Liver (tissue), 9 donors: ENCODE results near the gene FFAR1. TPM values are rescaled to one million over a fixed set of nuclear protein-coding genes. Genes with fewer than 3 reads are reported as not detected.

Experiments
- DNase-seq: peaks from one replicate; pipeline ENCODE4 v3.0.0-alpha.2; 2017; ENCODE audit warnings: low spot score
- H3K27ac ChIP-seq, 2 donors: one replicate each; pipeline ENCODE4 v1.7.0; 2013; ENCODE audit warnings: inconsistent platforms in 2 of 2, low read length in 2 of 2, control low read depth in 1 of 2, low read depth in 1 of 2, mild to moderate bottlenecking in 1 of 2
- H3K27me3 ChIP-seq, 4 donors: one replicate each; pipeline versions ENCODE4 v1.6.1 to v1.7.0; 2013; ENCODE audit warnings: low read length in 3 of 4, inconsistent platforms in 1 of 4, mild to moderate bottlenecking in 1 of 4, moderate library complexity in 1 of 4; ENCODE audit not compliant: control insufficient read depth in 4 of 4, insufficient read depth in 4 of 4
- H3K36me3 ChIP-seq, 4 donors: one replicate each; pipeline versions ENCODE4 v1.6.1 to v1.7.0; 2013; ENCODE audit warnings: low read length in 3 of 4, mild to moderate bottlenecking in 3 of 4, low read depth in 1 of 4, moderate library complexity in 1 of 4; ENCODE audit not compliant: control insufficient read depth in 4 of 4, insufficient read depth in 3 of 4
- H3K4me1 ChIP-seq, 4 donors: one replicate each; pipeline versions ENCODE4 v1.6.1 to v1.7.0; 2013; ENCODE audit warnings: low read length in 3 of 4, mild to moderate bottlenecking in 3 of 4, moderate library complexity in 1 of 4; ENCODE audit not compliant: control insufficient read depth in 4 of 4, insufficient read depth in 4 of 4
- H3K4me3 ChIP-seq, 3 donors: one replicate each; pipeline versions ENCODE4 v1.6.1 to v1.7.0; 2013; ENCODE audit warnings: low read length in 3 of 3, control low read depth in 1 of 3, low read depth in 1 of 3, mild to moderate bottlenecking in 1 of 3
- H3K9ac ChIP-seq, 2 donors: one replicate each; pipeline ENCODE4 v1.7.0; 2013; ENCODE audit warnings: low read length in 2 of 2, mild to moderate bottlenecking in 2 of 2, moderate library complexity in 2 of 2, control low read depth in 1 of 2, low read depth in 1 of 2
- H3K9me3 ChIP-seq, 4 donors: one replicate each; pipeline versions ENCODE4 v1.6.1 to v1.7.0; 2013; ENCODE audit warnings: low read length in 3 of 4; ENCODE audit not compliant: control insufficient read depth in 4 of 4
- ATF3 ChIP-seq: IDR thresholded peaks from 2 replicates; pipeline ENCODE4 v1.6.1; 2016; ENCODE audit warnings: antibody characterized with exemption
- CTCF ChIP-seq: fragments of 150-350 bp; IDR thresholded peaks from 2 replicates; pipeline ENCODE4 v1.5.1; 2017; ENCODE audit warnings: improper control_type of control experiment, low read depth, low read length; ENCODE audit not compliant: missing input control
- EGR1 ChIP-seq, 2 donors: IDR thresholded peaks; 2 replicates each; pipeline ENCODE4 v1.6.1; 2016 to 2018; ENCODE audit warnings: antibody characterized with exemption in 2 of 2, low read depth in 2 of 2
- FOXA1 ChIP-seq: IDR thresholded peaks from 2 replicates; pipeline ENCODE4 v1.6.1; 2016; ENCODE audit warnings: antibody characterized with exemption
- FOXA2 ChIP-seq: IDR thresholded peaks from 2 replicates; pipeline ENCODE4 v1.6.1; 2016; ENCODE audit warnings: antibody characterized with exemption
- GABPA ChIP-seq, 2 donors: IDR thresholded peaks in 1 of 2; conservative IDR thresholded peaks in 1 of 2; 2 replicates each; pipeline ENCODE4 v1.6.1; 2016; ENCODE audit warnings: antibody characterized with exemption in 2 of 2, mild to moderate bottlenecking in 1 of 2, moderate library complexity in 1 of 2
- HNF4A ChIP-seq, 2 donors: conservative IDR thresholded peaks; 2 replicates each; pipeline ENCODE4 v1.6.1; 2016; ENCODE audit warnings: antibody characterized with exemption in 2 of 2, mild to moderate bottlenecking in 2 of 2
- HNF4G ChIP-seq: IDR thresholded peaks from 2 replicates; pipeline ENCODE4 v1.6.1; 2016; ENCODE audit warnings: antibody characterized with exemption
- JUND ChIP-seq, 2 donors: IDR thresholded peaks; 2 replicates each; pipeline ENCODE4 v1.6.1; 2016; ENCODE audit warnings: antibody characterized with exemption in 2 of 2
- MAX ChIP-seq: IDR thresholded peaks from 2 replicates; pipeline ENCODE4 v1.6.1; 2016; ENCODE audit warnings: antibody characterized with exemption
- NR2F2 ChIP-seq: IDR thresholded peaks from 2 replicates; pipeline ENCODE4 v1.6.1; 2016; ENCODE audit warnings: antibody characterized with exemption
- RAD21 ChIP-seq, 2 donors: IDR thresholded peaks; 2 replicates each; pipeline ENCODE4 v1.6.1; 2016; ENCODE audit warnings: antibody characterized with exemption in 2 of 2, mild to moderate bottlenecking in 2 of 2
- REST ChIP-seq: IDR thresholded peaks from 2 replicates; pipeline ENCODE4 v1.6.1; 2016; ENCODE audit warnings: antibody characterized with exemption, mild to moderate bottlenecking
- RXRA ChIP-seq, 2 donors: IDR thresholded peaks; 2 replicates each; pipeline ENCODE4 v1.6.1; 2017 to 2018; ENCODE audit warnings: antibody characterized with exemption in 2 of 2, mild to moderate bottlenecking in 1 of 2
- SP1 ChIP-seq: IDR thresholded peaks from 2 replicates; pipeline ENCODE4 v1.6.1; 2018; ENCODE audit warnings: antibody characterized with exemption, mild to moderate bottlenecking
- TAF1 ChIP-seq: conservative IDR thresholded peaks from 2 replicates; pipeline ENCODE4 v1.6.1; 2016; ENCODE audit warnings: antibody characterized with exemption, mild to moderate bottlenecking
- YY1 ChIP-seq: IDR thresholded peaks from 2 replicates; pipeline ENCODE4 v1.6.1; 2016; ENCODE audit warnings: antibody characterized with exemption, mild to moderate bottlenecking
- ZBTB33 ChIP-seq: IDR thresholded peaks from 2 replicates; pipeline ENCODE4 v1.6.1; 2016; ENCODE audit warnings: antibody characterized with exemption
- WGBS: extraction: QIAGEN DNeasy Blood & Tissue Kit; methylation state at CpG from one replicate; pipeline ENCODE4 v1.1.7; 2013; 5-methylcytosine and 5-hydroxymethylcytosine counted together
- polyA plus RNA-seq, 2 donors: library from polyadenylated mRNA; stranded (reverse) in 1 of 2; unstranded in 1 of 2; fragments of 200-250 nt in 1 of 2; fragments of >200 nt in 1 of 2; fragmentation: Nextera tagmentation in 1 of 2; extraction: Ambion mirVana in 1 of 2; gene quantifications; one replicate each; pipeline versions ENCODE4 v1.2.1 to v1.2.3, GENCODE V29; 2013 to 2015
- total RNA-seq, 2 donors: library from RNA; depleted of rRNA; stranded (reverse); fragments of >200 nt; gene quantifications; one replicate each; pipeline ENCODE4 v1.2.3, GENCODE V29; 2014
- donor health status: healthy.
- donor health status: healthy.
- donor health status: healthy.
- donor health status: healthy.
- donor health status: healthy.

Gene FFAR1
- total and polyA plus RNA-seq, 4 donors, result not detected

- Histone ChIP-seq H3K36me3 (no peaks in the 10 kb centered on the region), H3K9me3 (no peaks in the 10 kb centered on the region), H3K27ac (no peak overlapping the region), H3K4me3 (no peak overlapping the region), H3K9ac (no peak overlapping the region), H3K27me3 (no peaks in the 10 kb centered on the region), H3K4me1 (peaks cover 0 to 8% (median 4%) of the 10 kb centered on the region in 4 donors)
- WGBS, result 86% methylated on average over 10 of the region's 10 CpGs
- TF ChIP-seq ATF3, result no peak
- no peak for TF ChIP-seq CTCF
- TF ChIP-seq TAF1, result no peak
- TF ChIP-seq YY1, result no peak
- no peak for TF ChIP-seq HNF4A (conservative IDR thresholded peaks at IDR 0.05)
- no peak for TF ChIP-seq FOXA2
- TF ChIP-seq REST, result no peak
- TF ChIP-seq RAD21 (IDR thresholded peaks at IDR 0.05), result no peak
- TF ChIP-seq EGR1 (IDR thresholded peaks at IDR 0.05; ENCODE audit: low read depth in 2 of 2), result no peak
- TF ChIP-seq RXRA (IDR thresholded peaks at IDR 0.05), result no peak
- TF ChIP-seq MAX, result no peak
- TF ChIP-seq JUND (IDR thresholded peaks at IDR 0.05), result no peak
- no peak for TF ChIP-seq SP1
- no peak for TF ChIP-seq GABPA (IDR thresholded peaks at IDR 0.05 in 1 of 2, conservative IDR thresholded peaks at IDR 0.05 in 1 of 2)
- TF ChIP-seq NR2F2, result no peak
- no peak for TF ChIP-seq ZBTB33
- TF ChIP-seq HNF4G, result no peak
- no peak for TF ChIP-seq FOXA1
- DNase-seq, result no peak
Measured at GRCh38 chr19:35307931-35308330, 39.8 kb upstream of the FFAR1 start.
